T1000 (cell line): ENCODE data around the gene PAX5.
"Not testable (repeated sequence)": the region's sequence is repeated elsewhere in the genome, so short reads cannot be mapped to it uniquely, and the experiment has no call there.

ENCODE experiments used
- DNase-seq: peaks from one replicate; lab custom pipeline; 2025; ENCODE audit warnings: mixed read lengths; lab: John Stamatoyannopoulos, UW

PAX5 gene

DNA sequence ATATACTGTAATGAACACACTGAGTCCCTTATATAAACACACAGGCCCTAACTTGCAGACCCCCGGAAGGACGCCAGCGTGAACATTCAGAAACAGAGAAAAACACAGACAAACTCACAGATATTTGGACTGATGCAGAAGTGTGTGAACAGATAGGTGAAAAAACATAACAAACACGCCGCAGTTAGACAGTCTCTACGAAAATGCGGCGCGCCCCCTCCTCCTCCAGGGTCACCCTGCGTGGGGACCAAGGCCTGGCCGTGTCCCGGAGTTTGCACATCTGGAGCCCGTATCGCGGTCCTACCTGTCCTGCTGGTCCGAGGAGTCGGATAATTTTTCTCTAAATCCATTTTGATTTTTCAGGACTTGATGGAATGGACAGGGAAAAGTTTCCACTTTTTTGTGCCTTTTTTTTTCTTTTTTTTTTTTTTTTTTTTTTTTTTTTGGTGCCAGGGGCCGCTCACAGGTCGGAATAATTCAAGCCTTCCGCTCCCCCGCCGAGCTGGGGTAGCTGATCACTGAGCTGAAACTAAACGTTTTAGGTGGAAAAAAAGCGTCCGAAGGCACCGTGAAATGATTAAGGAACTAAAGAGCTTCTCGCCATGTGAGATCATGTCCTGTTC, at the start of gene PAX5:
TSS of gene PAX5 (minus strand) at position 587 of the 623 bp plus-strand sequence. CDS start at position 350, 237 bp downstream.
- no peak for DNase-seq

DNA sequence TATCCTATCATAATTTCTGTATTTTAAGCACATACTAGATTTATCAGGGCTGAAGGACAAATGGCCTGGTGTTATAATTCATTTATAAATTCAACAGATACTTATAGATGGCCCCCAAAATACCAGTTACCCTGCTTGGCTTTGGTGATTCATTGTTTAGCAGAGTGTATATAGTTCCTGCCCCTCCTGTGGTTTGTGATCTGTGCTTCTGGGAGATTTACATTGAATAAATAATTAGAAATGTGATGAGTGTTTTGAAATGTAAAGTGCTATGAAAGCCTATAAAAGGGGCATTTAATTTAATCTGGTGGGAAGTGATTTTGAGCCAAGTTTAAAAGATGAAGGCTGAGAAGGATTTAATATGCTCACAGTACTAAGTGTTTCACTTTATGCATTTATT, 49.6 kb upstream of the PAX5 start:
- DNase-seq: no peak

DNA sequence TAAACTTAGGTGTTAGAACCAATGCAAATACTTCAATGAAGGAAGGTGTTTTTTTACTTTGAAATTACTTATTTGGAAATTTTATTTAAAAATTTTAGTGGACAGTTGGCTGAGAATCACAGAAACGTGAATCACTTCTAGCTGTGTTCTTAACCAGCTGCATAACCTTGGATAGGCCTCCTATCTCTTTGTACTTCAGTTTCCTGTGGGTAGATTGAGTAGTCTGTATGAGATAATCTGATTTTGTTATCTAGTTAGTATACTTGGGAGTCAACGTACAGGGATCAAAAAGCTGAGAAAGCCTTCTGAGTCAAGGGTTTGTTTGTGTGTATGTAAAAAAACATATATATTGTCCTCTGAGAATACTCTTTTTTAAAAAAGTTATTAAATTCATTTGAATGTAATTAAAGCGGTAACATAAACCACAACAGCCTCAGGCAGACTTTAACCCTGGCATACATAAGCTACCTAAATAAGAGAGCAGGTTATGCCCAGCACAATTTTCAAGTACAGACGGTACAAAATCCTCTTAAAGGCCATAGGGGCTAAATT, 48.2 kb upstream of the PAX5 start:
- DNase-seq: no peak

DNA sequence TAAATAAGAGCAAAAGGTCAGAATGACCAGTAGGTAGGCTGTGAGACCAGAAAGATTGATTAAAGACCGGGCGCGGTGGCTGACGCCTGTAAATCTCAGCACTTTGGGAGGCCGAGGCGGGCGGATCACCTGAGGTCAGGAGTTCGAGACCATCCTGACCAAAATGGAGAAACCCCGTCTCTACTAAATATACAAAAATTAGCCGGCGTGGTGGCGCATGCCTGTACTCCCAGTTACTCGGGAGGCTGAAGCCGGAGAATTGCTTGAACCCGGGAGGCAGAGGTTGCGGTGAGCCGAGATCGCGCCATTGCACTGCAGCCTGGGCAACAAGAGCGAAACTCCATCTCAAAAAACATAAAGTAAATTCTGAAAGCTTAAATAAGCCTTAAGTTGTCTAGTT, 47.4 kb upstream of the PAX5 start:
- not testable (repeated sequence) for DNase-seq

DNA sequence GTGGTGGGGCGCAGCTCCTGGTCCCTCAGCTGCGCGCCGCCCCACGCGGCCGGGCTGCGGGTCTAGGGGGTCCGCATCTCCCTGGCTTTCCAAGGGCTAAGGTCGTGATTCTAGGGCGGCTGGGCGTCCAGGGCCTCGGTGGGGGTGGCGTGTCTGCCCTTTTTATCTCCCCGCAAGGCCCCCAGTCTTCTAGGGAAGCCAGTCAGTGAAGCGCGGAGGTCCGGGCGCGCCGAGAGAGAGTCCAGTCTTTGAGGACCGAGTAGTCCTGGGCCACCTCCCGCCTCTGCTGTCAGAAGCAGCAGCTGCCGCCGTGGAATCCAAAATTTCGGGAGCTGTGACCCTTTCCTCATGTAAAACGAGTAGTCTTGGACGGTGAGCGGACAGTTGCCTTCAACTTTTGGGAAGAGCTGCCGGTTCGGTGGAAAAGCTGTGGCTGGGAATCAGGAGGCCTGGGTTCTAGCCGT, 46.1 kb upstream of the PAX5 start:
- DNase-seq: not testable (repeated sequence)

DNA sequence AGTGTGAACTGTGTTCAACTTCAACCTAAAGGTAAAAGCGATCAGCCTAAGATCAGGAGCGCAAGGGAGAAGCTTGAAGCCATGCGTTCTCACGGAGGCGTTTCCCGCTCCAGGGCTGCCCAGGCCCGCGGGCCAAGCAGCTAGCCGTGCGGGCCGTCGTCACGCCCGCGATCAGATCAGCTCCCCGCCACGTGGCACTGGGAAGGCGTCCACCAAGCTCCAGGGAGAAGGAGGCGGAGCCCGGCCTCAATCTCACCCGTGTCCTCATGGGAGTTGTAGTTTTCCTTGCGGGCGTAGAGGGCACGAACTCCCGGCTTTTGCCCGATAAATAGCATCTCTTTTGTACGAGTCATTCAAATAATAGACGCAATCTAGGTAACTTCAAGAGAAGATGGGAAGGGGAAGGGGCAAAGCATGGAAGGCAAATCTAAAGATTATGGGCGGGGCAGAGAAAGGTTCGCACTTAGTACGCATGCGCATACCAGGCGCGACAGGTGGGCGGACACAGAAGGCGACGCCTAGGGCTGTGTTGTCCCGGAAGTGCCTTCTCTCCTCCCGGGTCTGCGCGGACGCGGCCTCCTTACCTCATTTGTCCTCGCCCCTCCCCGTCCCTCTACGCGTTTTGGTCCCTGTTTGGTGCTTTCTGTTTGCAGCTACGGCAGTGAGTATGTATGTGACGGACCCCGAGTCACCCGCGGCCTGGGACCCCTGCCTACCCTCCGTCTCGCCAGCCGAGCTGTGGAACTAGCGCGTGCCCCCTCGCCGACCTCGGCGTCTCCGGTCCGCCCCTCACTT, 45.5 kb upstream of the PAX5 start:
- DNase-seq: peak; percentile 86

DNA sequence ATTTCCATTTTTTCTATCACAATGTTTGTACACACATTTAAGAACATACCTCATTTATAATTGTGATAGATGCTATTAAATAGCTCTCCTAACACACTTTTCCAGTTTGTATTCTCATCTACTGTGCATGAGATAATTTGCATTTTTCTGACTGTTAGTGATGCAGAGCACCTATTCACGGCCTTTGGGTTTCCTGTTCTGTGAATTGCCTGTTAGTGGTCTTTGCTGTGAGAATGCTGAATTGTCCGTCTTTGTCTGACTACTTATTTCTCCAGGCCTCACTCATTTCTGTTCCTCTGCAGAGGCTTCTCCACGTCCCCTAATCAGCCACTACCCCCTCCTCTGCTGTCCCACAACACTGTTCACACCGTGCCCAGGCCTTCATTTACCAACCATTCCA, 40.7 kb upstream of the PAX5 start:
- not testable (repeated sequence) for DNase-seq

DNA sequence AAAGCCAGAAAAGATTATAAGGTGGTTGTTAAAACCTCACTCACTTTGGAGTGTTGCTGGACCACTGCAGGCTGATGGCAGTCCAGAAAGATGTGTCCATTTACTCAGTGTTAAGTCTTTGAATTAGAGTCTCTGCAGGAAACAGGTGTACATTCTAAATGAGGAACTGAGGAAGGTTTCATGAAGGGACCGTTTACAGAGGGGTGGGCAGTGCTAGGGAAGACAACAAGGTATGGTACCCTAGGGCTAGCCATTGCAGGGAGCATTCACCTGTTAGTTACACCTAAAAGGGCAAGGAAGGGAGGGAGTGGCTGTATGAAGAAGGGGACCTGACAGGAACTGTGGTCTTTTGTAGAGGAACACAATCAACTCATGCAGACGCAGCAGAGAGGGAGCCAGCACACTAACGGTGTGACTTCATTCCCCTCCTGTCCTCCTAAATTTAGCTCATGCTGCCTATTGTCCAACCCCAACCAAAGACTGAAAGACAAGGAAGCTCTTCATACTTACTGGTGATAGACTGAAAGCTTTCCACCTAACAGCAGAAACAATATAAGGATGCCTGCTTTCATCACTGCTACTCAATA, 32.2 kb upstream of the PAX5 start:
- DNase-seq: no peak

DNA sequence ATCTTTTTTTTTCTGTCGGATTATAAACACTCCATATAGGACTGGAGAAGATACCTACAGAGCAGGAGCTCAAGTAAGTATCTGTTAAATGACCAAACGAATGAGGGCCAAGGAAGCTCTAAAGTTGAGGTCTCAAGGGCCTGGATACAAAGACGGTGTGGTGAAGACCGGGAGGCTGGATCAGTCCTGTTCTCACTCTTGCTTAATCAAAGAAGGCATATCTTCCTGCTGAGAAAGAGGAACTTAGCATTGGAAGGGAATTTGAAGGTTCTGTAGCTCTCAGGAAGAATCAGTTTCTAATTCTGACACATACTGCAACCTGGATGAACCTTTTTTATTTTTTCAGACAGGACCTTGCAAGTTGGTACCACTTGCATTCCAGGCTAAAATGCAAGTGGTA, 28.3 kb upstream of the PAX5 start:
- DNase-seq: no peak

DNA sequence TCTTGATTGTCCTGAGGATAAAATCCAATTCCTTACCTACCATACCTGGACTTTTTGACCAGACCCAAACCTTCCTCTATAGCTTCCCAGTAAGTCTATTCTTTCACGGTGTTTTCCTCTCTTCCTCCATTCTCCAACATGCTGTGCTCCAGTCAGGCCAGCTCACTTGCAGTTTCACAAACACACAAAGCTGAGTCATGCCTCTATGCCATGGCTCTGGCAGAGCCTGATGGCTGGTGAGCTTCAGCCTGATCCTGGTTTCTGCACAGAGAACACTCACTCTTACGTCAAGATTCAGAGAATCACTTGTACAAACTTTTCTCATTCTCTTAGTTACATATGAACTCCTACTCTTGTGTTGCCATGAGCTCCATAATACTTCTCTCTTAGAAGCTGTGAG, 27.7 kb upstream of the PAX5 start:
- DNase-seq: no peak

DNA sequence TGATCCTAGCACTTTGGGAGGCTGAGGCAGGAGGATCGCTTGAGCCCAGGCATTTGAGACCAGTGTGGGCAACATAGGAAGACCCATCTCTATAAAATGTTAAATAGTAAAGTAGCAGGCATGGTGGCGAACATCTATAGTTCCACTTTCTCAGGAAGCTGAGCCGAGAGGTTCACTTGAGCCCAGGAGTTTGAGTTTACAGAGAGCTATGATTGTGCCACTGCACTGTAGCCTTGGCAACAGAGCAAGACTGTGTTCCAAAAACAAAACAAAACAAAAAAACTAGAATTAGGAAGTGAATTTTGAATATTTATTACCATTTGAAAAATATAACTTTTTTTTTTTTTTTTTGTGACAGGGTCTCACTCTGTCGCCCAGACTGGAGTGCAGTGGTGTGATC, 26.8 kb upstream of the PAX5 start:
- no peak for DNase-seq

DNA sequence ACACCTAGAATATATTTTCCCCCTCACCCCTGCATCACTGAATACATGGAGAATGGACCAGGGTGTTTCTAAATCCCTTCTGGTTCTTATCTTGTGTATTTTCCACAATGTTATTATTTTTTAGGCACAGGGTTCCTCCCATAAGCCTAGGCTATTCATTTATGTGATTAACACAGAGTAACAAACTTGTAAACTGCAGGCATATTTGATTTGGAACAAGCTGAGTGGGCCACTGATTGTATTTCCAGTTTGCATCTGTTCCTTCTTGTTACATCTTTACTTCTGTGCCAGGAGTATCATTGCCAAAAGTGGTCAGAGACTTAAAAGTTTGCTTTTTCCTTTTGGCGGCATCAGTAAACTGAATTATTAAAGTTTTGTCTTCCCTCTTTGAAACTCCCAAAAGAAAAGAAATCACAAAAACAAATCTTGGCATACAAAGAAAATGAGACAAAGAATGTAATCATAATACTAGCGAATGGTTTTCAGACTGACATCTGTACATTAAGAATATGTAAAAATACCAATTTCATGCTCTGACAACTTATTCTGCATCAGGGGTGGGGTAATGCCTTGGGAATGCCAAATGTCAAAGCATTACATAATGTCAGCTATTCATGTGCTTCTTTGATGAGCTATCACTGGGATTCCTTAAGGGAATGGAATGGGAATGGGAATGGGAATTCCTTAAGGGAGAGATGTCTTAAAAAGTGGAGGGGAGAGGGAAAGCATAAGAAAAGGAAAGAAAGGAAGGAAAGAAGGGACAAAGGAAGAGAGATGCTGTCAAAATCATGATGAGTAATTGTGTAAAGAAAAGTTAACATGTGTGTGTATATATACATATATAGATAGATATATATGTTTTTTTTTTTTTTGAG, 22.2 kb upstream of the PAX5 start:
- DNase-seq: no peak

DNA sequence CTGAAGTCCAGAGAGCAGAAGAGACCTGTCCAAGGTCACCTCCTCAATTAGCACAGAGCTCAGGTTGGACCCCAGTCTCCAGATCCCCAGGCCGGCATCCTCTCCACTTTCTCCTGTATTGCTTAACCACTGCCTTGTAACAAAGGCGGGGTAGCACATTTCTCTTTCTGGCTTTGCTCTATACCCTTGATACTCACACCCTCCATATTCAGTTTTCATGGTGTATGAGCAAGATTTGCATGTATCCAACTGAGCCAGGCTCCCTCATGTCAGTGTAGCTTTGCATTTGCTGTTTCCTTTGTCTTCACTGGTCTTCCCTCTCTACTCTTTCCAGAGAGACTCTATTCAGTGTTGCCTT, 20.3 kb upstream of the PAX5 start:
- DNase-seq: not testable (repeated sequence)

DNA sequence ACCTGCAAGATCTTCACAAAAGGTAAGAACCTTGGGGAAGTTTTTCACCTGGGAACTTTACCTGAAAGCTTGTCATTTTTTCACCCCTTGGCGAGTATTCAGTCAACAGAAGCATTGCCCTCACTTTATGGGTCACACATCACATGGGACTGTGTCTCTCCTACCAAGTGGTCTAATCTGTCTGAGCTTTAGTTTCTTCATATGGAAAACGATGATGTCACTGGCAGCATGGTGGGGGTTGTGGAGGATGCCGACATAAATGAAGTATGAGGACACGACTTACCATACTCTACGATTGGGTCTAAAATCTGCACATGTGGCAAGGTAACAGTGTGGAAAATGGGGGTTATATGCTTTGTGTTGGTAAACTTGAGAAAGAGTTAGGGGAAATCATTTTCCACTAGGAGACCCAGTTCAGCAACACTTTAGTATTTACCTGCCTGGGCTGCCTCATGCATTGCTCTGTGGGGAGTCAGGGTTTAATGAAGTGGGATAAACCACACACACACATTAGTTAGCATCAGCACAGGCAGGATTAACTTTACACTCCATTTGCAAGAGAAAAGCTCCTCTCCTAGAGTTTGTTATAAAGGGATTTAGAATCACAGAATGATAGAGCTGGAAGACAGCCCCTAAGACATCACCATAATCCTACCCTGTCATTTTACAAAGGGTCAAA, 19.8 kb upstream of the PAX5 start:
- DNase-seq: no peak

DNA sequence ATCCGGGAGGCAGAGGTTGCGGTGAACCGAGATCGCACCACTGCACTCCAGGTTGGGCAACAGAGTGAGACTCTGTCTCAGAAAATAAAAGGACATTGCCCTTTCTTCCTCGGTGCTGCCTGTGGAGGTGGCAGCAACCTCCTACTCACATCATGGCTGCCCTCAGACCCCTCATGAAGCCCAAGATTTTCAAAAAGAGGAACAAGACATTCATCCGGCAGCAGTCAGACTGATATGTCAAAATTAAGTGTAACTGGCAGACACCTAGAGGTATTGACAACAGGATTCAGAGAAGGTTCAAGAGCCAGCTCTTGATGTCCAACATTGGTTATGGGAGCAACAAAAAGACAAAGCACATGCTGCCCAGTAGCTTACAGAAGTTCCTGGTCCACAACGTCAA, 12.6 kb upstream of the PAX5 start:
- DNase-seq: no peak

DNA sequence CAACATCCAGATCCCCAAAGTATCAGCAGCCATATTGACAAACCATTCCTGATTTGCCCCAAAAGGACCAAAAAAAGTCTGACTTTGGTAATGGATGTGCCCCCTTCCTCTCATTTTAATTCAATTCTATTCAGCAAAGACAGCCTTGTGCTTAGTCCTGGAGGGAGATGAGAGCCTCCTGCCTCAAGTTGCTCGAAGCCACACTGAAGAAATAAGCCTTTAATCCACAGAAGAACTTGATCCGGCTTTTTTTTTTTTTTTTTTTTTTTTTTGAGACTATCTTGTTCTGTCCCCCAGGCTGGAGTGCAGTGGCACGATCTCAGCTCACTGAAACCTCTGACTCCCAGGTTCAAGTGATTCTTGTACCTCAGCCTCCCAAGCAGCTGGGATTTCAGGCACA, 8.4 kb upstream of the PAX5 start:
- no peak for DNase-seq

DNA sequence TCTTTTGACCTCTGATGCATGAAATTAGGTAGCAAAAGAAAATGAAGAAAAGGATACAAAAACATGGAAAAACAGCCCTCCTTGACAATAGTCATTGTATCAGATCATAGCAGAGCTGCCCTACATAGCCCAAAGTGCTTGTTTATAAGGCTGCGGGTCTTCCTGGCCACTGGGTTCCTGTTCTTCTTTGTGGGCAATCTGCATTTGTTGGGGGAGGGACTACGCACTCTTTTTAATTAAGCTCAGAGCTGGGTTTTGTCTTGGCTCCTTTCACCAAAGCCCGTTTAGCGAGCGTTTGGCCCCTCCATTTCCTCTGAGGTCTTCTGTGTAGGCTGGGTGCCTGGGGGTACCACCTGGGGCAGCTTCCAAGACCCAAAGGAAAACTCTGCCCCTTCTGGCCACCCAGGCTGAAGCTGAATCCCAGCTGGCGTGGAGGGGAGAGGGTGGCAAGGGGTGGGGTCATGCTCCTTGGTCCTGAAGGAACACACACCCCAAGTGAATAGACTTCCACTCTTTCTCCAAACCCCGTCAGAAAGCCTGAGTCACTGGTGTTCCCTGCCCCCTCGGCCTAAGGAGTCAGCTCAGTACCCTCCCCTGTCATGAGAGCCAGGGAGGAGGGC, 6.5 kb upstream of the PAX5 start:
- no peak for DNase-seq

DNA sequence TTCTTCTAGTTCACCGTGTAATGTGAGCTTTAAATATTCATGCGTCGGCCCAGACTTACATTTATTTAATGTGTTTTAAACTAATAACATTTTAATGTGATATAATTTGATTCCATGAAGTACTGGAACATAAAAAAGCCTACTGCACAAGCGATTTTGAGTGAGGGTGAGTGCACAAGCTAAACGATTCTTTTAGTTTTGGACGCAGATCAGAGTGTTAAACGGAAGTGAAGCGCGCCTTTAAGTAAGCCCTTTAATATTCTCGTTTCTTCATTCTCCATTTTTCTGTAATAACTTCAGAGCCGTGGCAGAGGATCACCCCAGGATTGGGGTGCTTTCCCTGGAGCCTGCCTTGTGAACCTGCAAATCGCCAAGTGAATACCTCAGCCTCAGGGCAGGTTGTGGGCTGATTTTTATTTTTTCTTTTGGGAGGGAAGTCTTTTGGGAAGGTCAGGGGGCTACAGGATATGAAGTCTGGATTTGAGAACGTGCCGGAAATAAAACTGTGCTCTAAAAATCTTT, 4.9 kb upstream of the PAX5 start:
- no peak for DNase-seq

DNA sequence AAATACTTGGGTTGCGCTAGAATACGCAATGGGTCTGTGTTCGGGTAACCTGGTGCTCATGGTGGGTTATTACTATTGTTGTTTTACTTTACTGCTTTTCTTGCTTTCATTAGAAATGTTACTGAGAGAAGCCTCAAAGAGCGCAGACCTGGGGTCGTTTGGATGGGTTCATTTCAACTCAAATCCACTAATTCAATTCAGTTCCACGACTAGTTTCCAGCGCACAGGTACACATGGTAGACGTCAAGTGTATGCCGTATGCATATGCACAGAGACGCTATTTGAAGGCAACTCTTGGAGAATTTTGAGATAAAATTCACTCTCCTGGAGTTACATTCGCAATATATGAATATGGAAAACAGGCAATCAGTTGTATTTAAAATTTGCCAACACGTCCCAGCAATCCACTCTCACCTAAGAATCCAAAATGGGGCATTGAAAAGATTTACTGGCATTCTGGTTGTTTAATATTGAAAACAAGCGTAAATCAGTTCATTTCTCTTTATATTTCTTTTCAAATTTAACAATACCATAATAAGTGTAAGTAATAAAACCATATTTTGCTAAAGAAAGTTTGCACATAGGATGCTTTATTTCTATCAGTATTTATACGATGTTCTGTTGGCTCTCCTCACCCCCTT, 4.4 kb upstream of the PAX5 start:
- no peak for DNase-seq
